Effector CD8-positive, alpha-beta T cell (primary cell): ENCODE data around the gene DPY19L2.
"Not testable (repeated sequence)": the region's sequence is repeated elsewhere in the genome, so short reads cannot be mapped to it uniquely, and the experiment has no call there.

ENCODE experiments used
- DNase-seq: peaks from one replicate; lab custom pipeline; 2025; lab: John Stamatoyannopoulos, UW

Gene DPY19L2

GRCh38 chr12:63529641-63530040 lies 138.7 kb downstream of the DPY19L2 start:
- DNase-seq: not testable (repeated sequence)

GRCh38 chr12:63525831-63526230 lies 142.5 kb downstream of the DPY19L2 start:
- DNase-seq: no peak

- no peak for DNase-seq
Measured at GRCh38 chr12:63521706-63522105, 146.6 kb downstream of the DPY19L2 start.
